ENCODE data around the gene RASD1.

RASD1 gene

DNA sequence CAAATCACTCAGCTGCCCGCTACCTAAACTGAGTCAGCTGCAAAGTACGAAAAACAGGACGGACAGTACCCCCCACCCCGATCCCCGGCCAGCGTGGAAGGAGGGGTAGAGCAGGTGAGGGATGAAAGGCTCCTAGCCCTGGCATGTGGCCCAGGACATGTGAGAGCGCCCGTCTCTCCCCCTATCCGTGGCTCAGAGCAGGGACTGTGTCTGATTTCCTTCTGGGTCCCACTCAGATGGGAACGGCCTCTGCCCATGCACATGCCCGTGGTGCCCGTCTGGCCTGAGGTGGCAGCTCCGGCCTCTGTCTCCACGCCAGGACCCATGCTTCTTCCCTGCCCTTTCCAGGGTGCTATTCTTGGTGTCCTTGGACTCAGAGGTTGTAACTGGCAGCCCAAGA lies 30.2 kb upstream of the RASD1 start:
- no peak for DNase-seq

DNA sequence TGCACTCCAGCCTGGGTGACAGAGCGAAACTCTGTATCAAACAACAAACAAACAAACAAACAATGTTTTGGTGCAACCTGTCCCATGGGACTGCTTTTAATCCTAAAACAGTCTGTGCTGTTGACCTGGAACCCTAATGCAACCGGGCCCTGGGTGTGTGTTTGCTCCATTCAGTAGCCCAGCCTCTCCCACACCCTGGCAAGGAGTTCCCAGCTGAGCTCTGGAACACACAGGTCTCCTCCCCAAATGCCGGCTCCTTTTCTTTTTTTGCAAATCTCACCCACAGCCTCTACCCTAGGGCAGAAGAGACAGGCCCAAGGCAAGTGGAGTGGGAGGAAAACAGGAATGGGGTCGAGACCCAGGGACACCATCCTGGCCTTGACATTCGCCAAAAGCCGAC lies 29.8 kb upstream of the RASD1 start:
- no peak for DNase-seq

DNA sequence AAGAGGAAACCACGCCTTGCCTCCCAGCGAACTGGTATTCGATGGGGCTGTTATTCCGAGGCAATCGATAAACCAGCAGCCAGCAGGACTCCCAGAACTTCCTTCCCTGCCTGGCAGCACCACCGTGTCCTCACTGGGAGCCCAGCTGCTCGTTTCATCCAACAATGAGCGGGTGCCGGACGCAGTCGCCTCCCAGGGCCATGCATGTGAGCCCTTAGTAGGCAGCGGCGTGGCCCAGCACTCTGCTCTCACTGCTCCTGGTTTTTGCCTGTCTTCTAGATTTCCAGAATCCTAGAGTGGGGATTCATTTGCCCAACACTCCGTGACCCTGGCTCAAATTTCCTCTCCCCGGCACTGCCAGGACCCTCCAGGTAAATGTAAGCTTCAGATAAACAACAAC lies 29.1 kb upstream of the RASD1 start:
- no peak for DNase-seq

DNA sequence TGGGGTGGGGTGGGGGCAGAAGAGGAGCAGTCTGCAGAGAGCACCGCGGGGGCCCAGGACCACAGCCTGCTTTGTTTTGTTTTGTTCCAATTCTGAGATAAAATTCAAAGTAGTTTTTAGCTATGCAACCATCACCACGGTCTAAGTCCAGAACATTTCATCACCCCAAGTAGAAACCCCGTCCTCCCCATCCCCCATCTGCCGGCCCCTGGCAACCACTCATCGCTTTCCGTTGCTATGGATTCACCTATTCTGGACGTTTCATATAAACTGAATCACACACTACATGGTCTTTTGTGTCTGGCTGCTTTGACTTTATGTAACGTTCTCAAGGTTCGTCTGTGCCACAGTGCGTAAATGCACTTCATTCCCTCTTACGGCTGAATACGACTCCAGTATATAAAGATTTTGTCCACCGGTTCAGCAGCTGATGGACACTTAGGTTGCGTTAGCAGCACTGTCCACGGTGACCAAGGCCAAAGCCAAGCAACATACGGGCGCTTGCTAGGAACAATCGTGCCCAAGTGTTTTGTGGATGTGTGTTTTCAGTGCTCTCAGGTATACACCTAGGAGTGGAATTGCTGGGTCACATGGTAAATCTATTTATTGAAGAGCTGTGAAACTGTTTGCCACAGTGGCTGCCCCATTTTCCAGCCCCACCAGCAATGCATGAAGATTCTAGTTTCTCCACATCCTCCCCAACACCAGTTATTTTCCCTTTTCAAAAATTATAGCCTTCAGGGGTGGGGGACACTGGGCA lies 27.7 kb upstream of the RASD1 start:
- no peak for DNase-seq

DNA sequence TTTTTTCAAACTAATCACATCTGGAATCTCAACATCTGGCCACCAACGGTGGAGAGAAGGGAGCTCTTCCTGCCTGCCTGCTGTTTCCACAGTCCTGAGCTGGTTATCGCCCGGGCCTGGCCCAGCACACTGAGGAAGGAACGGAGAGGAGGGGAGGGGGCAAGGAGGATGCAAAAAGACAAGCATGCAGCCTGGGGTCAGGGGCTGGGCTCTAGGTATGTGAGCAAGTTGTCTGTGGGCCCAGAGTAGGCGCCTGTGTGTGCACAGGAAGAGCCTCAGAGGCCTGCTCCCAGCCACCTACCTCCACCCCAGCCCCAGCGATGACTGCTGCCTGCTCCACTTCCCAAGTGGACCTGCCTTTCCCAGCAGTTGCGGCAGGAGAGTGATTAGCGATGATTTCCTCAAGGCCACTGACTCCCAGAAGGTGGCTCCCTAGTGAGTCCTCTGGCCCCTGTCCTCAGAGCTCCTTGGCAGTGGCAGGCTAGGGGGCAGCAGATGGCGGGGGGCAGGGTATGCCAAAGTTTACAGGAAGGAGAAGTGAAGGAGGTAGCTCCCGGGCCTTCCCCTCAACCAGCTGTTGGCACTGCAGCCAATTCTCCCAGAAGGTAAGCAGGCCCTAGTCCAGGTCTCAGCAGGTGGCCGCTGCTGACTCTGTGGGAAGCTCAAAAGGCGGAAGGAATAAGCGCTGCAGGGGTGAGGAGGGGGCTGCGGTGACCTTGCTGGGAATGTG lies 27.0 kb upstream of the RASD1 start:
- no peak for DNase-seq

DNA sequence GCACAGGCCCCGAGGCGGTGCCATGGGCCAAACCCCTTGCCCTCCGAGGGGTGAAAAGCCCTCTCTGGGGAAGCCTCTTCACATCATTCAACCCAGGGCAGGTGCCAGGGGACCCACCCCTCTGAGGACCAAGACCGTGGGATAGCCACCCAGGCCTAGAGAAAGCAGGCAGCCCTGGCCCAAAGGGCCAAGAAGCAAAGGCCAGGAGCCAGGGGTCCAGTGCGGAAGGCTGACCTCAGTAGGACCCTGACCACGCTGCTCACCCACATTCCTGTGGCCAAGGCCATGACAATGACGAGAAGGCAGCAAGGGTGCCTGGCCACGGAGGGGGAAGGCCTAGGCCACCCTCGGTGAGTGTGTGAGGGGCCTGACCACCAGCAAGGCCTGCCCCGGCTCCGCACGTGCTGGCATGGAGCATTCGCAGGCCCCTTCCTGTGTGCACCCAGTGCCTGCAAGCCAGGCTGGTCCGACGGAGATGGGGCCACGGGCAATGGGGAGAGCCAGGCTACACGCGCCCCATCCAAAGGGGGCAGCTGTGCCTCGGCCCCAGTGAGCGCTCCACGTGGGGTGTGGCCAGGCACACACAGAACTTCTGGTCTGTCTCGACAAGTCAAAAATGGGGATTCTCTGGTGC lies 24.5 kb upstream of the RASD1 start:
- DNase-seq, result no peak

DNA sequence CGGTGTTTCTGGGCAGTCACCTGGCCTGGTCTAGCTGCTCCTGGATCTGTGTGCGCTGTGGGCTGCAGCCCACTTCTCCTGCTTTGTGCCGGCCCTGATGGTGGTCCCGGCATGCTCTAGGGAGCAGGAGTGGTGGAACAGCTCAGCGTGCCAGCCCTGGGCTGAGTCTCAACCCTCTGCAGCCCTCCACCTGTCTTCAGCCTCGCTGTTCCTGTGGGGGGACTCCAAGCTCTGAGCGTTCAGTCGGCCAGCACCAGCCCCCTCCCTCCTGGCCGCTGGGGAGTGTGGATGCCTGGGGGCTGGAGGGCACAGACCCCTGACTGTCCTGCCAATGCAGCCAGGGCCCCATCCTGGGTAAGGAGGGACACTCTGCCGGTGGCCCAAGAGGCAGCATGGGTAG lies 23.7 kb upstream of the RASD1 start:
- DNase-seq, result no peak

DNA sequence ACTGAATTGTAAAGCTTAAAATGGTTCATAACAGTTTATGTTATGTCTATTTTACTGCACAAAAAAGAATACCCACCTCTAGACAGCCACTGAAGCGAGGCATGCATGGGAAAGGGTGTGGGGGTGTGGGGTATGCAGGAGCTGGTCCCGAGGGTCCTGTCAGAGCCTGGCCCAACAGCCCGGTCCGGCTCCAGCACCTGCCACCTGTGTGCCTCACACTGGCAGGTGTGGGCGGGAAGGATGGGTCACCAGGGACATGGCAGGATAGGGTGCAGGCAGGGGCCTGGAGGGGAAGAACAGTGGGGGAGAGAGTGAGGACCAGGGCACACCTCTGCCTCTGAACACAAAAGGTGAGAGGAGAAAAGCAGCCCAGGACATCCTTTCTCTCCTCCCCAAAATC lies 22.8 kb upstream of the RASD1 start:
- no peak for DNase-seq

DNA sequence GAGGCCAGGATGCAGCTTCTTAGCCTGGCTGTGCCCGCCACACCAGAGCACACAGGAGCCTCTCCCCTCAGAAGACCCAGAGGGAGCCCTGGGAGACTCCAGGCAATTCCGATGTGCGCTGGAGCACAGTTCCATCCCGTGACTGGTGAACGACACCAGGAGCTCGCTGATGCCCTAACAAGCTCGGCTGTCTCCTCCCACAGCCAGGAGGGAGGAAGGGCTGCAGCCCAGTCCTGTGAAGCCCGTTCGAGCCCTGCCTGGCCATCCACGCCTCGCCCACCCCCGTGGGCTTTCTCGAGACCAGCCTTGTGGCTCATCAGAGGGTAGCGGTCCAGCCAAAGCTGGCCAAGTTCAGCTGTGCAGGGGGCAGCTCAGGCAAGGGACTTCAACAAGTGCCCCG lies 21.8 kb upstream of the RASD1 start:
- DNase-seq, result no peak

DNA sequence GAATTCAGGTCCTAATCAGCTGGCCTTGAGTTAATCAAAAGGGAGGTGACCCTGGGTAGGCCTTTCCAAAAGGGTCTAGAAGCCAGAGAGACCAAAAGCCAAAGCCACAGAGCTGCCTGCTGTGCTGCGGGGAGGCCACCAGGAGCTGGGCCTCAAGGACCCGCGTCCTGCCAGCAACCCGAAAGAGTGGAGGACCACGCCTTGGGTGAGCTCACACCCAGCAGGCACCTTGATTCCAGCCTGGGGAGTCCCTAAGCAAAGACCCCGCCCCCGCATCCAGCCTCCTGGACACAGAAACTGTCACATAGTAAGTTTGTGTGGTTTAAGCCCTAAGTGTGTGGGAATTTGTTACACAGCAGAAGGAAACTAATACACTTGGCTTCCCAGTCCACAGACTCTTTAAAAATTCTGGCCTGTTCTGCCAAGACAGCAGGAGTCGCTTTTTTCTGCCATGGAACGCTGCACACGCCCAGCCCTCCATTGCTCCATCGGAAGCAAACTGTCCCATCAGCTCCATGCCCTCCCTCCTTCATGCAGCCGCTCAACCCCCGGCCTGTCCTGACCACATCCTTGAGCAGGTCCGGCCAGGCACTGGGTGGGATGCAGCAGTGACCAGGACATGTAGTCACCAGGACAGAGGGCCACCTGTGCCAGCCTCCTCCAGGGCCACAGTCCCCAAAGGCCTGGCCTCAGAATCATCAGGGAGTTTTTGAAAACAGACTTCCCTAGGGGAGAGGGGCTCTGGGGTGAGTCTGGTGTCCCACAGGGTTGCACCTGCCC lies 20.9 kb upstream of the RASD1 start:
- DNase-seq, result no peak

DNA sequence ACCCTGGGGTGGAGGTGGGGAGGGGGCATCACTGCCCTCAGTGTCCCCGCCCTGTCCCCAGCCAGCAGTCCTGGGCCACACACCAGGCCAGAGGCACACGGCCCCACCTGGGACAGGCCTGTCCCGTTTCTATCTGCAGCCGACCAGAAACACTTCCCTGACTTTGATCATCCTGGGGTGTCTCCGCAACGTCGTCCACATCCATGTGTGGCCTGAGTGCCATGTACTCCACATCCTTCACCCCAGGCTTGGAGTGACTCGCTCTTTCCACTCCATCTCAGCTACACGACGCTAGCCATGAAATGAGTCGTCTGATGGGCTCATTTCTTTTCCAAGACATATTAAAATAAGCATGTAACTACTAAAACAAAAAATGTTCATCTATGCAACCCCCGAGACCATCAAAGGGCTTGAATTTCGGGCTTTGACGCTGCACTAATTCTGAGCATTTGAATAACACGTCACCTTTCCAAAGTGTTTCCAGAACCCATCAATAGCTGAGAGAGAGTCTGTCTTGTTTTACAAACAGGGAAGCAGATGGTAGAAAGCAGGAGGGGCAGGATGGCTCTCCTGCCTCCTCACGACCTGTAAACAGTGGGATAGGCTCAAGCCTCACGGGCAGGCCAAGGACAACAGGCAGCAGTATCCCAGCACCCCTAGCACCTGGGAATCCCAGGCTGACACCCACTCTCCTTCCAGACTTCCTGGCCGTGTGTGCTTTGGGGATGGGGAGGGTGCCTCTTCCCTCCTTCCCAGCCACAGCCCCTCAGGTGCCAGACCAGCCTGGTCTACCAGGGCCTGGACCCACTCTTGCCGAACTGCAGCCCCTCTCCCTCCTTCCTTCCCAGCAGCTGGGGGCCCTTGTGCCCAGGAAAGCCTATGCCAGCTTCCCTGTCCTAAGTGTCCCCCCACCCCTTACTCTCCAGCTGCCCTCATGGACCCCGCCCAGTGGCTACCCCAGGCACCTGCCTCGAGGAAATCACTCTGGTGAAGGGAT lies 20.0 kb upstream of the RASD1 start:
- no peak for DNase-seq

DNA sequence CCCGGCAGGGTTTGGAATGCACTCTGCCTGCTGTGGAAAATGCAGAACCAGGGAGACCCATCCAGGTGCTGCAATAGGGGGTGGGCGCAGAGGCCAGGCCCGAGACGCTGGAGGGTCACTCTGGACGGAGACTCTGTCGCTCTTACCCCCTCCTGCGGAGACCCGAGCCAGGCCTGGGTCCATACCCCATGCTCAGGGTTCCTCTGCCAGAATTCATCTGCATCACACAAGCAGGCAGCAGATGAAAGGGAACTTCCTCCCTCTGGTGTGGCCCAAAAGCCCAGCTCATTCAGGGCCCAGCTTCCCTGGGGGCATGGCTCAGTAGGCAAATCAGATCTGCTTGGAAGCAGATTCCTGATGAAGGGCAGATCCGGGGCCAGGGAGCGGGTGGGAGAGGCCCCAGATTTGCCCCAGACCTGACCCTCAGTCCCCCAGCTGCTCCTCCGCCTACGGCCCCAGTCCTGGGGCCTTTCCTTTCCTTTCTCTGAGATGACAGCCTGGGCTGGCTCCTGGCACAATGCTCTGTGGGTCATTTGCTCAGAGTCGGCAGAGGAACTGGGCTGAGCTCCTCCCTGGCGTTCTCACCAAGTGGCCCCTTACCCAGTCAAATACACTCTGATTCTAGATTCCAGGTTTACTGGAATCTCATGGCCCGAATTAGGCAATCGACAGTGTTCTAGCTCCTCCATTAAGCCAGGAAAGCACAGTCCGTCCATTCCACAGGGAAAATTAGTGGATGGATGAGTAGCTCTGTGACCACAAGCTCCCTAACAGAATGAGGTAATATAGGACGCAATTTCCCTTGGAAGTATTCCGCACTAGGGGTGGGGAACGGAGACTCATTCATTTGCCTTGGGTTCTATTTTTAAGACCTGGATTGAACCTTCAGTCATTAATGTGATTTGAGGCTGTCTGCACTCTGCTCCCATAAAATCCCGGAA lies 19.1 kb upstream of the RASD1 start:
- peak; percentile 20 for DNase-seq

DNA sequence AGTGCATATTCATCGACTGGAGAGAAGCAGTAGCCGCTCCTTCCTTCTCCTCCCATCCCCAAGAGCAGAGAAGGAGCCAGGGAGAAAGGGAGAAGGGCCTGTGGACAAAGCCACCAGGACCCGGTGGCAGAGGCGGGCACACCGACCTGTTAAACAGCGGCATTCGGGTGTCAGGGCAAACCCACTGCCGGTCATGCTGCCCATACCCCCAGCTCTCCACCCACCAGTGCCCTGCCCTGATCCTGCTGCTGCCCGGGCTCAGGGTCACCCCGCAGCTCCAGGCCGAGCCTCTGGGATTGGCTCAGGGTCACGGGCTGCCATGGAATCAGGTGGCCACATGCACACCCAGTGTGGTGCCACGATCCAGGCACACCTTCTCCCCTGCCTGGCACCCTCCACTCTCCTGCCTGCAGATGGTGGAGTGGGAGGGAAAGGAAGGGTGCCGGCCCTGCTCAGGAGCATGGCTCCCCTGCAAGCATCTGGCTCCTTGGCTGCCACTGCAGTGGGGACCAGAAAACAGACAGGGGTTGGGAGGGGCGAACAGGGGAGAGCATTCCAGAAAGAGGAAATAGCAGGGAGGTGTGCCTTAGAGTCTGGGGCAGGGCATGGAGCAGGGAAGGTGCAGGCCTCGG lies 18.3 kb upstream of the RASD1 start:
- no peak for DNase-seq

DNA sequence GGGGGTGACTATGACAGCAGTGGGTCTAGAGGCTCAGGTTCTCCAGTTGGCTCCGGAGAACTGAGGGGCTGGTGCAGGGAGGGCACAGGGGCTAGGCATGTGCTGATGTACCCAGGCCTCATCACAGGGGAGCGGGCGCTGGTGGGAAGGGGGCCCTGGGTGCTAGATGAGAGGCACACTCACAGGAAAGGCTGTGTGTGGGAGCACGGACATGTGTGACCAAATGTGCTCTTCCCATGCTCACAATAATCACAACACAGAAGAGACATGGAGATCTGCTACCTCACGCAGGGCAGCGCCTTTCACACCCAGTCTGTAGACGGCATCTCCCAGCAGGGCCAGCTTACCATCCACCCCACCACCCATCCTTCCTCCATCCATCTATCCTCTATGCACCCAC lies 17.4 kb upstream of the RASD1 start:
- DNase-seq, result no peak

DNA sequence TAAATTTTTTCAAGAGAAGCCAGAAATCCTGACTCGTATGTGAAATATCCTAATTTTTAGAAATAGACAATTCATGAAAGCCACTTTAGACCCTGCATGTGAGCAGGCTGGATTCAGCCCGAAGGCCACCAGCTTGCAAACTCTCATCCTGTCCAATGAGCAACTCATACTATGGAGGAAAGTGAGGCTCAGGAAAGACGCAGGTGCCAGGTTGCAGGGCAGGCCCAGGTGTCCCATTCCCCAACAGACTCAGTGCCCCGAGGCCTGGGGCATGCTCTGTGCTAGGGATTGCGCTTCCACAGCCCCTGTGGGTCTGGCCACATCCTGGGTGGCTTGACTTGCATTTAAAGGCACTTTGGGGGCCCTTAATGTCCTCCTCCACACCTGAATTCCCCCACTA lies 16.7 kb upstream of the RASD1 start:
- DNase-seq, result no peak

DNA sequence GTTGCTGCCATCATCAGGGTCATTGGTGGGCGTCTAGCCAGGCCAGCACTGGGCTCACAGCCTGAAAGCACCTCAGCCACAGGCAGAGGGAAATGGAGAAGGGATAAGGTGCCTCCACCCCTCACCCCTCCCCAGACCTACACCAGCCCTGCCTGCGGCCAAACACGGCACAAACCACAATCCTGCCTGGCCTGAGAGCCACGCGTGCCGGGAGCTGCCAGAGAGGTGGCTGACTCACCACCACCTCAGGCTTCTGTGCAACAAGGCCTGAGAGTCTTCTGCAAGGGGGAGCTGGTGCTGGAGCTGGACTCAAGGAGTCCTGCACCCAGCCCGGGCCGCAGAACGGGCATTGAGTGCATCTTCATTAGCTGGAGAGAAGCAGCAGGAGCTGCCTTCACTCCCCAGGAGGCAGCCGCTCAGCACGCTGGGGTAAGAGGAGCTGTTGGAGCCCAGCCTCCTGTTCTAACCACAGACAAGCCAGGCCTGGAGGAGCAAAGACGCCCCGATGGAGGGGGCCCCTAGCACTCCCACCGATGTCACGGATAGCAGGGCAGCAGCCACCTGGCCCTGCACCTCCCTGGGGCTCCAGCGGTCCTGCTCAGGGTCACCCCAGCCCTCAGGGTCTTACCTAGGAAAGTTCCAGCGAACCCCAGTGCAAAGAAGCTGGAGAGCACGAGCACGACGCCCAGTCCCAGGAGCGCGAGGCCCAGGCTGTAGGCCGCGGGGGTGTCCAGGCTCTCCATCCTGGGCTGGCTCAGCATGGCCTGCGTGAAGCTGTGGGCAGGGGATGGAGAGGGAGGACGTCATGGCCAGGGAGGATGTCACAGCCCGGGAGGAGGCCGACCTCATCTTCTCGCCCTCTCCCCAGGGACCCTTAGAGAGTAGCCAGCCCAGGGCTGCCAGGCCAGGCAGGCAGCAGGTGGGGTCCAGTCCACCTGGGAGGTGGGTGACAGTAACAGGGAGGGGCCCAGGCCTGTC lies 16.0 kb upstream of the RASD1 start:
- no peak for DNase-seq

DNA sequence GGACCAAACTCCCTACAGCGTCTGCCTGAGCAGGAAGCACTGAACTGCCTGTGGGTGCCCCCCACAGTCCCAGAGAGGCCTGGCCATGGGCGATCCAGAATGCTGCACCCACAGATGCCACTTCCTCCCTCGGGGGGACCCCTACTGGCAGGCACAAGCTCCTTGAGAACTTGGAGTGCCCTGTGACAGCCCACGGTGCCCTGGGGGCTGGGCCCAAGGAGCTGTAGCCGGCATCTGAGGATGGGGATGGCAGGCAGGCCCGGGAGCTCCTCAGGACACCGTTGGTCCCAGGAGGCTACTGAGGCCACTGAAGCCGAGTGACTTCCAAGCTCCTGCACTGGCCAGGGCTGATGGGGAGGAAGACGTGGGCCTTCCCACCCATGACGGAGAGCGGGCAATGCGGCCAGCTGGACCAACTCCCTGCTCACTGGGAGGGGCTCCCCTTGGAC lies 15.1 kb upstream of the RASD1 start:
- no peak for DNase-seq

DNA sequence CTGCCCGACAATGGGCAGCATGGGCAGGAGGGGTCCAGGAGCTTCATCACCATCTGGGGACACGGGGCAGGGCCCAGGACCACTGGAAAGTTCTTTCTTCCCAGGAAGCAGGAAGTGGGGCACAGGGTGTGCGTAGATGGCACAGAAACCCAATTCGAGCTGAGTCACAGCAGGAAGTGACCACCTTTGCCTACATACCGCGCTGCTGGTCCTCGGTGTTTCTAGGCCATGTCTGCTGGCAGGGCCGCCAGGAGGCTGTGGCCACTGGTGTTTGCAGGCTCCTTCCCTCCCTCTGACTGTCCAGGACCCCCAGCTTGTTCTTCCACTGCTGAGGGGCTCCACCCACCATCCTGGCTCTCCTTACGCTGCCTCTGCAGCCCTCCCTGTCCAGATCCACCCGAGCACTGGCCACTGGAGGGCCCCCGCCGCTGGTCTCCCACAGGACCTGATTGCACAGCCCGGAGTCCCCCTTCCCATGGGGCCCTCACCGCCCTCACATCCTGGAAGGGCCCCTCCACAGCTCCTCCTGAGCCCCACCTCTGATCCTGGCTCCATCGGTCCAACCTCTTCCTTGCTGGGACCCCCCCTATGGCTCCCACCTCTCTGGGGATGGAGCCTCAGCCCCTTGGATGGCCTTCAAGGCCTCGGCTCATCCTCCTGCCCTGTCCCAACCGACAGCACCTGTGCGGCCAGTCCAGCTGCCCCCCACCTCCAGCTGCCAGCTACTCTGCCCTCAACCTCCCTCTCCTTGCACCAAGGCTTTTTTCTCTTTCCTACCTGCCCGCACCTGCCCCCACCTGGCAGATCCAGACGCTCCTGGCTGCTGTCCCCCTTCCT lies 14.5 kb upstream of the RASD1 start:
- DNase-seq, result no peak
